Neuronal stem cell (in vitro differentiated cells): ENCODE measurements around the gene PTPRT.

Source experiments
- DNase-seq: peaks from one replicate; pipeline ENCODE4 v3.0.0-alpha.2; 2013; ENCODE audit warnings: low spot score
- H2AFZ ChIP-seq: one replicate; pipeline ENCODE4 v1.6.1; 2013; ENCODE audit warnings: mild to moderate bottlenecking, low read length, inconsistent platforms
- H2AK5ac ChIP-seq: 2 replicates; pipeline ENCODE4 v1.6.1; 2013; ENCODE audit warnings: low read depth, mild to moderate bottlenecking, inconsistent platforms, low read length, moderate library complexity, mixed read lengths
- H2BK120ac ChIP-seq: 2 replicates; pipeline ENCODE4 v1.6.1; 2013; ENCODE audit warnings: low read depth, mild to moderate bottlenecking, inconsistent platforms, low read length, moderate library complexity, mixed read lengths
- H2BK12ac ChIP-seq: one replicate; pipeline ENCODE4 v1.6.1; 2013; ENCODE audit warnings: low read length, inconsistent platforms
- H2BK15ac ChIP-seq: 2 replicates; pipeline ENCODE4 v1.6.1; 2013; ENCODE audit warnings: mild to moderate bottlenecking, low read length, inconsistent platforms, mixed read lengths
- H2BK5ac ChIP-seq: one replicate; pipeline ENCODE4 v1.6.1; 2013; ENCODE audit warnings: inconsistent platforms, mild to moderate bottlenecking, low read length, moderate library complexity
- H3K14ac ChIP-seq: one replicate; pipeline ENCODE4 v1.6.1; 2013; ENCODE audit warnings: low read length, inconsistent platforms
- H3K18ac ChIP-seq: 2 replicates; pipeline ENCODE4 v1.6.1; 2013; ENCODE audit warnings: low read length, inconsistent platforms
- H3K23ac ChIP-seq: 2 replicates; pipeline ENCODE4 v1.6.1; 2013; ENCODE audit warnings: low read depth, mild to moderate bottlenecking, mixed read lengths, low read length, inconsistent platforms; ENCODE audit not compliant: poor library complexity
- H3K27ac ChIP-seq: replicated peaks from 3 replicates; pipeline ENCODE4 v1.5.1; 2013; ENCODE audit warnings: low read length, inconsistent platforms
- H3K27me3 ChIP-seq, 3 experiments: 2 replicates each; pipeline ENCODE4 v1.6.1; 2013; ENCODE audit warnings: low read length in 3 of 3, mild to moderate bottlenecking in 2 of 3, inconsistent platforms in 1 of 3, low read depth in 1 of 3, mixed read lengths in 1 of 3, moderate library complexity in 1 of 3; ENCODE audit not compliant: control insufficient read depth in 3 of 3, insufficient read depth in 3 of 3
- H3K36me3 ChIP-seq, 2 donors: replicated peaks in 1 of 2; 2 replicates each; pipeline ENCODE4 v1.6.1; 2013; ENCODE audit warnings: low read length in 2 of 2; ENCODE audit not compliant: control insufficient read depth in 2 of 2, insufficient read depth in 2 of 2
- H3K4ac ChIP-seq: 2 replicates; pipeline ENCODE4 v1.6.1; 2013; ENCODE audit warnings: inconsistent platforms, mild to moderate bottlenecking, low read length, moderate library complexity
- H3K4me1 ChIP-seq, 2 donors: 1 replicate in 1 of 2; 2 replicates in 1 of 2; pipeline ENCODE4 v1.6.1; 2013; ENCODE audit warnings: low read length in 2 of 2, low read depth in 1 of 2; ENCODE audit not compliant: control insufficient read depth in 2 of 2, insufficient read depth in 1 of 2
- H3K4me2 ChIP-seq: one replicate; pipeline ENCODE4 v1.6.1; 2013; ENCODE audit warnings: mild to moderate bottlenecking, low read length, inconsistent platforms; ENCODE audit not compliant: insufficient read depth, poor library complexity, severe bottlenecking
- H3K4me3 ChIP-seq, 2 donors: 2 replicates each; pipeline ENCODE4 v1.5.1; 2013; ENCODE audit warnings: low read length in 2 of 2, mild to moderate bottlenecking in 2 of 2, inconsistent platforms in 1 of 2, moderate library complexity in 1 of 2
- H3K79me1 ChIP-seq: one replicate; pipeline ENCODE4 v1.6.1; 2013; ENCODE audit warnings: low read depth, mild to moderate bottlenecking, inconsistent platforms, low read length, moderate library complexity
- H3K9ac ChIP-seq: one replicate; pipeline ENCODE4 v1.6.1; 2013; ENCODE audit warnings: mild to moderate bottlenecking, low read depth, low read length, inconsistent platforms; ENCODE audit not compliant: poor library complexity
- H3K9me3 ChIP-seq, 2 donors: replicated peaks in 1 of 2; 2 replicates each; pipeline versions ENCODE3 to v1.6.1; 2013; ENCODE audit warnings: low read length in 2 of 2, mild to moderate bottlenecking in 2 of 2, inconsistent platforms in 1 of 2, low read depth in 1 of 2, mixed read lengths in 1 of 2, moderate library complexity in 1 of 2; ENCODE audit not compliant: control insufficient read depth in 2 of 2, insufficient read depth in 1 of 2
- H4K8ac ChIP-seq: one replicate; pipeline ENCODE4 v1.6.1; 2013; ENCODE audit warnings: low read depth, mild to moderate bottlenecking, inconsistent platforms, low read length, moderate library complexity
- H4K91ac ChIP-seq: one replicate; pipeline ENCODE4 v1.6.1; 2013; ENCODE audit warnings: low read length, low read depth, mild to moderate bottlenecking, inconsistent platforms; ENCODE audit not compliant: poor library complexity
- WGBS, 2 donors: extraction: QIAGEN DNeasy Blood & Tissue Kit; methylation state at CpG; one replicate each; pipeline ENCODE4 v1.1.7; 2013; ENCODE audit warnings: missing lambda C conversion rate in 2 of 2, mixed read lengths in 1 of 2; ENCODE audit not compliant: insufficient read length in 2 of 2, insufficient replicate concordance in 1 of 2; ENCODE audit errors: extremely low coverage in 2 of 2; 5-methylcytosine and 5-hydroxymethylcytosine counted together

The PTPRT gene

GRCh38 chr20:43191946-43192863 is 2.5 kb upstream of the PTPRT start:
- Histone ChIP-seq H3K4me3 (no peak overlapping the region), H3K4ac (no peak overlapping the region), H3K27ac (no peak overlapping the region), H2BK120ac (no peak overlapping the region), H3K9me3 (no peaks in the 10 kb centered on the region), H3K27me3 (peaks cover 17 to 55% (median 38%) of the 10 kb centered on the region in 3 experiments), H3K9ac (no peak overlapping the region), H3K23ac (no peak overlapping the region), H2BK12ac (no peak overlapping the region), H3K36me3 (no peaks in the 10 kb centered on the region), H3K4me1 (peaks cover 0 to 11% of the 10 kb centered on the region in 2 donors), H2AFZ (no peak overlapping the region), H3K4me2 (no peak overlapping the region), H2AK5ac (no peak overlapping the region), H2BK15ac (no peak overlapping the region), H4K91ac (no peak overlapping the region), H3K79me1 (no peaks in the 10 kb centered on the region), H3K14ac (no peak overlapping the region), H3K18ac (no peak overlapping the region), H2BK5ac (no peak overlapping the region), H4K8ac (no peak overlapping the region)
- DNase-seq, result no peak
- no CpG with 5 or more reads among the region's 12 CpGs for WGBS, 2 donors

- Histone ChIP-seq H3K4me1 (peaks cover 0 to 11% of the 10 kb centered on the region in 2 donors), H3K18ac (no peak overlapping the region), H2BK120ac (no peak overlapping the region), H2AK5ac (no peak overlapping the region), H4K8ac (no peak overlapping the region), H2BK15ac (no peak overlapping the region), H3K36me3 (no peaks in the 10 kb centered on the region), H3K79me1 (no peaks in the 10 kb centered on the region), H2BK12ac (no peak overlapping the region), H3K14ac (no peak overlapping the region), H4K91ac (no peak overlapping the region), H3K27ac (no peak overlapping the region), H3K9ac (no peak overlapping the region), H3K4ac (no peak overlapping the region), H3K23ac (no peak overlapping the region), H3K9me3 (no peaks in the 10 kb centered on the region), H2BK5ac (no peak overlapping the region), H2AFZ (no peak overlapping the region), H3K4me3 (no peak overlapping the region), H3K4me2 (no peak overlapping the region), H3K27me3 (peaks cover 17 to 51% (median 39%) of the 10 kb centered on the region in 3 experiments)
- DNase-seq, result no peak
- no CpG with 5 or more reads among the region's 5 CpGs for WGBS, 2 donors
These were observed 1.4 kb upstream of the PTPRT start for GRCh38 chr20:43191143-43191542.

GRCh38 chr20:43190332-43190953 is 737 bp upstream of the PTPRT start:
- no peak overlapping the region for H2BK120ac ChIP-seq
- no peak overlapping the region for H3K27ac ChIP-seq
- no peaks in the 10 kb centered on the region for H3K9me3 ChIP-seq
- peak overlapping the region in 1 of 2 donors; percentile 78 for H3K4me3 ChIP-seq
- WGBS, 2 donors, result no CpG with 5 or more reads among the region's 24 CpGs
- no peaks in the 10 kb centered on the region for H3K36me3 ChIP-seq
- H2BK5ac ChIP-seq, result no peak overlapping the region
- H4K8ac ChIP-seq, result no peak overlapping the region
- H3K23ac ChIP-seq, result no peak overlapping the region
- no peak overlapping the region for H2BK15ac ChIP-seq
- peaks cover 0 to 11% of the 10 kb centered on the region in 2 donors for H3K4me1 ChIP-seq
- no peaks in the 10 kb centered on the region for H3K79me1 ChIP-seq
- H2BK12ac ChIP-seq, result no peak overlapping the region
- peak overlapping the region; percentile 85 for H3K9ac ChIP-seq
- H3K18ac ChIP-seq, result no peak overlapping the region
- no peak for DNase-seq
- no peak overlapping the region for H4K91ac ChIP-seq
- H2AFZ ChIP-seq, result no peak overlapping the region
- peak overlapping the region; percentile 65 for H3K14ac ChIP-seq
- H3K27me3 ChIP-seq, result peaks cover 17 to 51% (median 39%) of the 10 kb centered on the region in 3 experiments
- H2AK5ac ChIP-seq, result no peak overlapping the region
- H3K4me2 ChIP-seq, result peak overlapping the region; percentile 88
- H3K4ac ChIP-seq, result no peak overlapping the region
